IMR-90 (cell line): Measurements from ENCODE around the gene MALSU1. TPM values are rescaled to one million over a fixed set of nuclear protein-coding genes. Genes with fewer than 3 reads are reported as not detected.
A peak's percentile ranks its signal among the peaks of the same experiment; 100 is the strongest.

ENCODE experiments used
- ATAC-seq: fragments of 200-7000 bp; cut with Tn5 transposase; 2 replicates; pipeline ENCODE4 v1.9.1; 2020; ENCODE audit warnings: low read depth, mild to moderate bottlenecking, moderate library complexity
- BruUV-seq: library from RNA; stranded (reverse); fragments of 400-500 nt; replicated peaks from 2 replicates; lab custom pipeline; 2021; lab: Mats Ljungman, UMichigan
- CTCF ChIA-PET: fragments of 300-600 bp; formaldehyde crosslinking; extraction: SDS; loops from one replicate; lab custom pipeline; 2021; ENCODE audit warnings: antibody characterized with exemption; lab: Yijun Ruan, JAX
- POLR2A ChIA-PET: fragments of 300-600 bp; sonication (Branson Sonifier 250); formaldehyde crosslinking; loops from one replicate; lab custom pipeline; 2022; ENCODE audit warnings: antibody characterized with exemption; ENCODE audit not compliant: unreplicated experiment; lab: Charles Lee
- DNase-seq: peaks from one replicate; pipeline ENCODE4 v3.0.0; 2013
- H2AFZ ChIP-seq: replicated peaks from 2 replicates; pipeline ENCODE3; 2013; ENCODE audit warnings: low read length, mild to moderate bottlenecking; ENCODE audit not compliant: poor library complexity
- H2AK5ac ChIP-seq: 2 replicates; pipeline ENCODE4 v1.6.1; 2013; ENCODE audit warnings: low read depth, low read length, inconsistent platforms
- H2AK9ac ChIP-seq: replicated peaks from 2 replicates; pipeline ENCODE3; 2013; ENCODE audit warnings: mild to moderate bottlenecking, low read depth, low read length, moderate library complexity; ENCODE audit not compliant: poor library complexity
- H2BK120ac ChIP-seq: 2 replicates; pipeline ENCODE4 v1.6.1; 2013; ENCODE audit warnings: low read depth, low read length, inconsistent platforms
- H2BK15ac ChIP-seq: 3 replicates; pipeline ENCODE4 v1.6.1; 2013; ENCODE audit warnings: low read depth, low read length, inconsistent platforms
- H2BK20ac ChIP-seq: 2 replicates; pipeline ENCODE4 v1.6.1; 2013; ENCODE audit warnings: low read depth, mild to moderate bottlenecking, inconsistent platforms, low read length, moderate library complexity
- H2BK5ac ChIP-seq: 2 replicates; pipeline ENCODE4 v1.6.1; 2013; ENCODE audit warnings: mild to moderate bottlenecking, low read depth, low read length, inconsistent platforms; ENCODE audit not compliant: poor library complexity, severe bottlenecking
- H3K14ac ChIP-seq: replicated peaks from 2 replicates; pipeline ENCODE4 v1.6.1; 2013; ENCODE audit warnings: low read depth, low read length, inconsistent platforms
- H3K18ac ChIP-seq: 2 replicates; pipeline ENCODE4 v1.6.1; 2013; ENCODE audit warnings: low read depth, low read length, control low read depth
- H3K23ac ChIP-seq: 2 replicates; pipeline ENCODE4 v1.6.1; 2013; ENCODE audit warnings: low read depth, low read length, inconsistent platforms
- H3K27ac ChIP-seq: 2 replicates; pipeline ENCODE4 v1.5.1; 2013; ENCODE audit warnings: mild to moderate bottlenecking, control low read depth, low read length; ENCODE audit not compliant: insufficient read depth
- H3K27me3 ChIP-seq: 2 replicates; pipeline ENCODE4 v1.6.1; 2013; ENCODE audit warnings: low read length; ENCODE audit not compliant: control insufficient read depth, insufficient read depth
- H3K36me3 ChIP-seq: 2 replicates; pipeline ENCODE4 v1.6.1; 2013; ENCODE audit warnings: low read length, mixed read lengths; ENCODE audit not compliant: control insufficient read depth, insufficient read depth
- H3K4ac ChIP-seq: 2 replicates; pipeline ENCODE4 v1.6.1; 2013; ENCODE audit warnings: low read depth, low read length, inconsistent platforms
- H3K4me1 ChIP-seq: 2 replicates; pipeline ENCODE4 v1.6.1; 2013; ENCODE audit warnings: low read length, mixed read lengths; ENCODE audit not compliant: control insufficient read depth, insufficient read depth
- H3K4me2 ChIP-seq: 2 replicates; pipeline ENCODE4 v1.6.1; 2013; ENCODE audit warnings: low read depth, mild to moderate bottlenecking, control low read depth, low read length, moderate library complexity
- H3K4me3 ChIP-seq: 2 replicates; pipeline ENCODE4 v1.5.1; 2013; ENCODE audit warnings: low read depth, mild to moderate bottlenecking, control low read depth, low read length, moderate library complexity; ENCODE audit not compliant: insufficient read depth
- H3K56ac ChIP-seq: 2 replicates; pipeline ENCODE4 v1.6.1; 2013; ENCODE audit warnings: low read length, inconsistent platforms; ENCODE audit not compliant: insufficient read depth; ENCODE audit errors: extremely low read depth
- H3K79me1 ChIP-seq, 2 experiments: 2 replicates each; pipeline ENCODE4 v1.6.1; 2013; ENCODE audit warnings: low read length in 2 of 2, inconsistent platforms in 1 of 2, low read depth in 1 of 2
- H3K9ac ChIP-seq: 2 replicates; pipeline ENCODE4 v1.6.1; 2013; ENCODE audit warnings: low read depth, low read length, control low read depth
- H3K9me1 ChIP-seq: 2 replicates; pipeline ENCODE4 v1.6.1; 2013; ENCODE audit warnings: low read length, inconsistent platforms; ENCODE audit not compliant: insufficient read depth
- H3K9me3 ChIP-seq: 2 replicates; pipeline ENCODE4 v1.6.1; 2013; ENCODE audit warnings: low read length; ENCODE audit not compliant: control insufficient read depth, insufficient read depth
- H4K20me1 ChIP-seq: 2 replicates; pipeline ENCODE4 v1.6.1; 2013; ENCODE audit warnings: low read length, inconsistent platforms; ENCODE audit not compliant: insufficient read depth
- H4K5ac ChIP-seq: 2 replicates; pipeline ENCODE4 v1.6.1; 2013; ENCODE audit warnings: mild to moderate bottlenecking, low read depth, low read length, control low read depth
- H4K8ac ChIP-seq, 2 experiments: 2 replicates each; pipeline ENCODE4 v1.6.1; 2013; ENCODE audit warnings: low read depth in 2 of 2, low read length in 2 of 2, control low read depth in 1 of 2, inconsistent platforms in 1 of 2
- H4K91ac ChIP-seq: 2 replicates; pipeline ENCODE4 v1.6.1; 2013; ENCODE audit warnings: low read depth, low read length, inconsistent platforms; ENCODE audit not compliant: insufficient read depth
- CEBPB ChIP-seq: IDR thresholded peaks from 2 replicates; pipeline ENCODE4 v1.6.1; 2012; ENCODE audit warnings: low read depth, low read length, improper control_type of control experiment
- CHD1 ChIP-seq: IDR thresholded peaks from 2 replicates; pipeline ENCODE4 v1.6.1; 2012; ENCODE audit warnings: low read depth, low read length, improper control_type of control experiment
- FOS ChIP-seq: fragments of 150-350 bp; IDR thresholded peaks from 2 replicates; pipeline ENCODE4 v1.6.1; 2016; ENCODE audit warnings: low read depth, low read length
- MAFK ChIP-seq: IDR thresholded peaks from 2 replicates; pipeline ENCODE4 v1.6.1; 2012; ENCODE audit warnings: low read depth, low read length, improper control_type of control experiment
- NFE2L2 ChIP-seq: fragments of 150-350 bp; IDR thresholded peaks from 2 replicates; pipeline ENCODE4 v1.6.1; 2016; ENCODE audit warnings: low read depth, mild to moderate bottlenecking, low read length
- POLR2A ChIP-seq: IDR thresholded peaks from 2 replicates; pipeline ENCODE4 v1.6.1; 2012; ENCODE audit warnings: mild to moderate bottlenecking, low read depth, low read length
- SMC3 ChIP-seq: fragments of 150-350 bp; IDR thresholded peaks from 2 replicates; pipeline ENCODE4 v1.6.1; 2016; ENCODE audit warnings: low read depth, mild to moderate bottlenecking, antibody characterized with exemption, low read length, moderate library complexity
- WGBS, 2 experiments: methylation state at CpG; one replicate each; pipeline versions ENCODE4 v1.1.5 to v1.1.7; 2013; ENCODE audit warnings: missing lambda C conversion rate in 2 of 2; ENCODE audit not compliant: insufficient read length in 1 of 2; ENCODE audit errors: extremely low coverage in 2 of 2; 5-methylcytosine and 5-hydroxymethylcytosine counted together
- dilution Hi-C: fragments of 300-500 bp; cut with HindIII; formaldehyde crosslinking; loops from one replicate; pipeline ENCODE4 v1.14.3; 2018; ENCODE audit warnings: low sequenced_read_pairs; ENCODE audit not compliant: unreplicated experiment
- in situ Hi-C: fragments of 300-500 bp; cut with MboI; formaldehyde crosslinking; loops from 3 replicates; pipeline ENCODE4 v1.14.3; 2019; ENCODE audit warnings: low sequenced_read_pairs, inconsistent platforms, mixed read lengths
- intact Hi-C: fragments of 100-400 bp; cut with micrococcal nuclease; formaldehyde crosslinking; loops from 2 replicates; pipeline ENCODE4 v1.10.0; 2022
- polyA plus RNA-seq, 3 experiments: library from polyadenylated mRNA; depleted of rRNA; stranded (reverse); fragments of >200 nt; gene quantifications; 2 replicates each; pipeline ENCODE4 v1.2.3, GENCODE V29; 2012; ENCODE audit warnings: low replicate concordance in 1 of 3
- total RNA-seq: library from RNA; depleted of rRNA; stranded (reverse); fragments of >200 nt; gene quantifications from 2 replicates; pipeline ENCODE4 v1.2.3, GENCODE V29; 2012
- TF ChIP-seq, protein P1 (sequence below): fragments of 150-350 bp; IDR thresholded peaks from 2 replicates; pipeline ENCODE4 v1.6.1; 2017; ENCODE audit warnings: mild to moderate bottlenecking, antibody characterized with exemption, low read length, low read depth

The MALSU1 gene
- total and polyA plus RNA-seq, 2 of the 4 experiments (the other 2 are of a cell fraction): 30.5 to 36.0 TPM

DNA sequence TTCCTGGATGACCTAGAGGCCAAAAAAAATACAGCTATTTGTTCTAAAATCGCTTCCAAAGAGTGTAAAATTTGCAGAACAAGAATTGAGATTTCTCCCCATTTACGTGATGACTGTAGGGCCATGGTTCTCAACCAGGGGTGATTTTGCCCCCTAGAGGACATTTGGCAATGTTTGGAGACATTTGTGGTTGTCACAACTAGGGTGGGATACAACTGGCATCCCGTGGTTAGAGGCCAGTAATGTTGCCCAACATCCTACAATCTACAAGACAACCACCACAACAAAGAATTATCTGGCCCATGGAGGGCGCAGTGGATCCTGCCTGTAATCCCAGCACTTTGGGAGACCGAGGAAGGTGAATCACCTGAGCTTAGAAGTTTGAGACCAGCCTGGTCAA lies 22.8 kb upstream of the MALSU1 start:
- Histone ChIP-seq H2AK5ac (no peak overlapping the region), H2AK9ac (no peak overlapping the region), H3K4ac (no peak overlapping the region), H3K27me3 (peaks cover 5% of the 10 kb centered on the region), H4K20me1 (no peaks in the 10 kb centered on the region), H4K8ac (no peak overlapping the region), H2AFZ (no peak overlapping the region), H2BK20ac (no peak overlapping the region), H2BK120ac (no peak overlapping the region), H3K56ac (no peak overlapping the region), H3K9me3 (no peaks in the 10 kb centered on the region), H3K36me3 (no peaks in the 10 kb centered on the region), H3K4me1 (peaks cover 2% of the 10 kb centered on the region; the same call in 1 of the 2 replicates), H3K9me1 (peaks cover 2% of the 10 kb centered on the region; the same call in 1 of the 2 replicates), H3K23ac (no peak overlapping the region), H3K27ac (no peak overlapping the region), H3K4me3 (no peak overlapping the region), H4K5ac (no peak overlapping the region), H3K79me1 (no peaks in the 10 kb centered on the region), H2BK5ac (no peak overlapping the region), H3K18ac (no peak overlapping the region), H4K91ac (no peak overlapping the region), H3K4me2 (no peak overlapping the region), H3K9ac (no peak overlapping the region), H3K14ac (no peak overlapping the region), H2BK15ac (no peak overlapping the region)
- CTCF ChIA-PET: interaction anchor here (0.6 to 0.8 kb wide), 2 partner anchors 17 to 114 kb away, joined by 3 read pairs; no protein-coding TSS in a partner anchor
- no peak for TF ChIP-seq POLR2A
- TF ChIP-seq, protein P1, sequence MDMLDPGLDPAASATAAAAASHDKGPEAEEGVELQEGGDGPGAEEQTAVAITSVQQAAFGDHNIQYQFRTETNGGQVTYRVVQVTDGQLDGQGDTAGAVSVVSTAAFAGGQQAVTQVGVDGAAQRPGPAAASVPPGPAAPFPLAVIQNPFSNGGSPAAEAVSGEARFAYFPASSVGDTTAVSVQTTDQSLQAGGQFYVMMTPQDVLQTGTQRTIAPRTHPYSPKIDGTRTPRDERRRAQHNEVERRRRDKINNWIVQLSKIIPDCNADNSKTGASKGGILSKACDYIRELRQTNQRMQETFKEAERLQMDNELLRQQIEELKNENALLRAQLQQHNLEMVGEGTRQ: no peak
- no peak for TF ChIP-seq MAFK
- peak; percentile 19; the same call in 1 of the 2 replicates for TF ChIP-seq CEBPB
- TF ChIP-seq NFE2L2: no peak
- TF ChIP-seq FOS: no peak
- no peak for TF ChIP-seq SMC3
- TF ChIP-seq CHD1: no peak
- WGBS, 2 experiments: no CpG with 5 or more reads among the region's 5 CpGs
- intact Hi-C loops: loop anchor here (5.0 kb wide), 1 partner anchor 196 kb away; the partner anchor contains the start of gene IGF2BP3
- in situ Hi-C loops: loop anchor here (10.0 kb wide), 1 partner anchor 428 kb away; no protein-coding TSS in a partner anchor
- BruUV-seq: no TSS peak
- ATAC-seq (no peak), DNase-seq (no peak)
- POLR2A ChIA-PET: no interaction called here
- dilution Hi-C loops: no loop called here
